K562 (cell line): ENCODE results near the gene MDK.

Source experiments
- ELF4 ChIP-seq: fragments of 450-650 bp; formaldehyde crosslinking; IDR thresholded peaks from 2 replicates; pipeline ENCODE4 v1.4.0; 2022; ENCODE audit warnings: missing genetic modification characterization
- MAZ ChIP-seq, 2 experiments: fragments of 450-650 bp in 1 of 2; sonication (generic) in 1 of 2; formaldehyde crosslinking; IDR thresholded peaks in 1 of 2; conservative IDR thresholded peaks in 1 of 2; 2 replicates each; pipeline versions ENCODE4 v1.4.0 to v1.5.0; 2020; ENCODE audit warnings: mild to moderate bottlenecking in 1 of 2, missing genetic modification reagents in 1 of 2
- POLR2AphosphoS5 ChIP-seq: IDR thresholded peaks from 2 replicates; pipeline ENCODE4 v1.6.1; 2011; ENCODE audit warnings: mild to moderate bottlenecking, low read depth, low read length, moderate library complexity; ENCODE audit not compliant: control insufficient read depth, insufficient read depth
- TBP ChIP-seq: optimal IDR thresholded peaks from 2 replicates; pipeline ENCODE3; 2011; ENCODE audit warnings: low read depth, low read length, improper control_type of control experiment
- ZNF3 ChIP-seq: fragments of 250-450 bp; sonication (Bioruptor Pico); IDR thresholded peaks from 2 replicates; pipeline ENCODE4 v1.5.0; 2021; ENCODE audit warnings: mild to moderate bottlenecking, moderate library complexity

GRCh38 chr11:46342239-46342638 lies 39.2 kb upstream of the MDK start:
- no peak for TF ChIP-seq POLR2AphosphoS5
- TF ChIP-seq TBP = no peak
- no peak for TF ChIP-seq MAZ (CRISPR knock-in tag; conservative IDR thresholded peaks at IDR 0.05 in 1 of 2, IDR thresholded peaks at IDR 0.05 in 1 of 2)
- no peak for TF ChIP-seq ZNF3
- TF ChIP-seq ELF4 (CRISPR knock-in tag) = no peak
